ENCODE measurements around the gene RBM8A.
"Not testable (repeated sequence)": the region's sequence is repeated elsewhere in the genome, so short reads cannot be mapped to it uniquely, and the experiment has no call there.

The RBM8A gene

DNA sequence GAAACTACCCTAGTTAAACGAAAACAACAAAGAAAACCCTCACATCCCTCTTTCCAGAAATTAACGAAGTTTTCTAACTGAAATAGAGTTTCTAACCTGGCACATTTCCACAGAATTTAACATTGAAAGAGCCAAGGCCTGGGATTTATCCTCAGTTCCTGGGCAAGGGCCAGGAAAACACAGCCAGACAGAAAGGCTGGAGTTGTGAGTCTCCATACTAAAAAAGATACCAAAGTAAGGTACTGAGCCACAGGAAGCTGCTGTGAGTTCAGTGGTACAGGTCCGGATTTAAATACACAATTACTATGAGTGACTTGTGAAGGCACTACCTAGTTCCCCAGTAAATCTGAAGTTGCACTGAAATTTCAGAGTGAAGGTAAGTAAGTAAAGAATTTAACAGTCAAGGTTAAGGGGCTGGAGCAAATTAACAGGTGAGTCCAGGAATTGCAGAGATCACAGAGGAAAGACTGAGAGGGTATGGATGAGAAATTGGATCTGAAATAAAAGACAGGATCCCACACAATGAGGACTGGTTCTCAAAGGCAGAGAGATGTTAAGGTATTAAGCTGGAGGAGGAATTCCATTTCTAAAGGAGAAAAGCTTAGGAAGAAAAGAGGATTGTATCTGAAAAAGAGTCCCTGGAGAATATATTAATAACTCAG is 29.6 kb upstream of the RBM8A start:
- FAIRE-seq (no peak), DNase-seq (ENCODE audit: insufficient read length, low spot score) (no peak)

DNA sequence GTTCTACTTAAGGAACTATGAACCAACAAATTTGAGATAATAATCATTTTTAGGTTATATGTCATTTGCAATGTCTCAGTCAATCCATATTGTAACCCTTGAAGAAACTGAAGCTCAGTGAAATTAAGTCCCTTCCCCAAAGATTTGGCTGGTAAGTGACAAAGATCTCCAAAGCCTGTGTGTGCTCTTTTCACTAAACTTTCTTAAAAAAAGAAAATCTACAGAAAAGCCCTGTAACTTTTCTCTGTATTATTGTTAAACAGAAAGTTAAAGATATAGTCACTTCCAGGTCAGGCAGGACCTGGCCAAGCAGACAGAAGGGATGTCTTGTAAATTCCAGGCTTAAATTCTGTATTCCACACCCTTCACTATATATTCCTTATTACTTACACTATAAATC is 29.1 kb upstream of the RBM8A start:
- no peak for DNase-seq (ENCODE audit: insufficient read length, low spot score)
- FAIRE-seq: no peak

GRCh38 chr1:145955436-145955835 is 28.2 kb upstream of the RBM8A start:
- DNase-seq (ENCODE audit: insufficient read length, low spot score) (no peak), FAIRE-seq (no peak)

- FAIRE-seq (no peak), DNase-seq (ENCODE audit: insufficient read length, low spot score) (no peak)
These were observed 26.6 kb upstream of the RBM8A start for GRCh38 chr1:145953861-145954260.

DNA sequence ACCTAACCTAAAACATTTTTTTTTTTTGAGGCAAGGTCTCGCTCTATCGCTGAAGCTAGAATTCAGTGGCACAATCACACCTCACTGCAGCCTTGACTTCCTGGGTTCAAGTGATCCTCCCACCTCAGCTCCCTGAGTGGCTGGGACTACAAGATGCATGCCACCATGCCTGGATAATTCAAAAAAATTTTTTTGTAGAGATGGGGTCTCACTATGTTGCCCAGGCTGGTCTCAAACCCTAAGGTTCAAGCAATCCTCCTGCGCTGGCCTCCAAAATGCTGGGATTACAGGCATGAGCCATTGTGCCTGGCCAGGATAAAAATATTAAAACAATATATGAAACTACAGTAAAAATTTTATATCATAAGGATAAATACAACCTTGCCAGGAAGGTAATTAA is 25.6 kb upstream of the RBM8A start:
- no peak for FAIRE-seq
- no peak for DNase-seq (ENCODE audit: insufficient read length, low spot score)

- DNase-seq (ENCODE audit: insufficient read length, low spot score) (no peak), FAIRE-seq (no peak)
These were observed 24.2 kb upstream of the RBM8A start for GRCh38 chr1:145951526-145951925.

GRCh38 chr1:145949219-145949618 is 21.9 kb upstream of the RBM8A start:
- FAIRE-seq (no peak), DNase-seq (ENCODE audit: insufficient read length, low spot score) (no peak)

GRCh38 chr1:145947551-145947950 is 20.3 kb upstream of the RBM8A start:
- DNase-seq (ENCODE audit: insufficient read length, low spot score) (no peak), FAIRE-seq (no peak)

DNA sequence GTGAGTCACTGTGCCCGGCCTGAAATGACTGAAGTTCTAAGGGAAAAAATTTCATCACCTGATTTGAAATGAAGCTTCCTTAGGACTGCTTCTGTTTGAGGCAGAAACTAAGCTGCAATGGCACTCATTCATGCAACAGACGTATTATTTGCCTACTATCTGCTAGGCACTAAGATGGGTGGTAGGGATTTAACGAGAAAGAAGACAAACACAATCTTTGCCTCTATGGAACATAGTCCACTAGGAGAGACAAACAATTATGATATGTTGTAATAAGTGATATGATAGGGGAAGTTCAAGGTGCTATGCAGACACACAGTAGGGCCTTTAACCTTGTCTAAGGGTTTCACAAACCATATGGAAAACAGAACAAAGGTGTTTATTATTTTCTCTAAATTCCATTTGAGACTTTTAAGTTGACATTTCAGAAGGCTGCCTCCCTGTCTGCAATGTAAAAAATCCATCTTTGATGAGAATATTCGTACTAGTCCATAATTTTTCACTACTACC is 19.2 kb upstream of the RBM8A start:
- FAIRE-seq: no peak

DNA sequence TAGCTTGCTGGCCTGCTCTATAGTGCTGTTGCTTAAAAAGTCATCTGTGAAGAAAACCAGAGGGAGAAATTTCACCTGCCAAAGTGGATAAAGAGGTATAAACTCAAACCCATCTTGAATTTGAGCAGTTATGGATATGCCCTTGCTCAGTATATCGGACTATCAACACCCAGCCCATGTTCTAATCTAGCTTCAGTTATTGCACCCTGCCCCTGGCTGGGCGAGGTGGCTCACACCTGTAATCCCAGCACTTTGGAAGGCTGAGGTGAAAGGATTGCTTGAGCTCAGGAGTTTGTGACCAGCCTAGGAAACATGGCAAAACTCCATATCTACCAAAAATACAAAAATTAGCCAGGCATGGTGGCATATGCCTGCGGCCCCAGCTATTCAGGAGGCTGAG is 17.2 kb upstream of the RBM8A start:
- no peak for DNase-seq (ENCODE audit: insufficient read length, low spot score)
- no peak for FAIRE-seq

More for the DNA sequence above, 19.2 kb upstream of the RBM8A start:
- DNase-seq (ENCODE audit: insufficient read length, low spot score): no peak

DNA sequence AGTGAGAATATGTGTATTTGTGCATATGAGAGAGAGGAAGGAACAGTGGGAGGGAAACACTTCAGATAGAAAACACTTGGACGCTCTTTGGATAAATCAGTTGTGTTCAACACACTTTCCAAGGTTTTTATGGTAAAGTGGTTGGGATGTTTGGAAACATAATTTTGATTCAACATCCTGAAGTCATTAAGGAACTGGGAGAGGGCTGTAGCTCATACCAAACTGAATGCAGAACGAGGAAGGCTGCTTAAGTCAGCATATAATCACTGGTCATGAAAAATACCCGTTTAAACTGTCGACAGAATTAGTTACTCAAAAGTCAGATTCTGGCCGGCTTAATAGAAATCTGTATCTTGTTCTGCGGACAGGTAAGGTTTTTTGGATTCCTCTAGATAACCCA is 15.6 kb upstream of the RBM8A start:
- no peak for DNase-seq (ENCODE audit: insufficient read length, low spot score)
- no peak for FAIRE-seq

DNA sequence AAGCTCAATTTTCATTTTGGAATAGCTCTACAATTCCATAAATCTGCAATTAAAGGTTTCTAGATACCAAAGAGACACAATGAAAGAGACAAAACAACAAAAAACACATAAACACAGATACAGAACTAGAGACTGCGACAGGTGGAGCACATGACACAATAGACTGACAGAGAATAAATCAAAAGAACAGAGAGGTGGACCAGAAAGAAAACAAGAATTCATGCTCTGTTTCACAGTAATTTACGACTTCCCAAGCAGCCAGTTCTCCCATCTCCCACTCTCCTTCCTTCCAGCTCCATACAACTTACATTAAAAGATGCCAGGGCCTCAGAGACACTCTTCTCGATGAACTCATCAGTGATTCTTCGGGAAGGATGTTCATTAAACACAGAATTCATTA is 15.1 kb upstream of the RBM8A start:
- DNase-seq (ENCODE audit: insufficient read length, low spot score) (no peak), FAIRE-seq (no peak)

- no peak for FAIRE-seq
These were observed 10.2 kb upstream of the RBM8A start for GRCh38 chr1:145937436-145937835.

GRCh38 chr1:145936247-145936646 is 9.0 kb upstream of the RBM8A start:
- FAIRE-seq (no peak), DNase-seq (ENCODE audit: insufficient read length, low spot score) (no peak)

More at GRCh38 chr1:145937436-145937835, 10.2 kb upstream of the RBM8A start:
- DNase-seq (ENCODE audit: insufficient read length, low spot score): no peak

- DNase-seq (ENCODE audit: insufficient read length, low spot score) (no peak), FAIRE-seq (no peak)
These were observed 8.4 kb upstream of the RBM8A start for GRCh38 chr1:145935708-145936107.

- not testable (repeated sequence) for FAIRE-seq; DNase-seq (ENCODE audit: insufficient read length, low spot score)
These were observed 5.3 kb upstream of the RBM8A start for GRCh38 chr1:145932522-145933009.

GRCh38 chr1:145927916-145928643 is 796 bp upstream of the RBM8A start:
- DNase-seq (ENCODE audit: insufficient read length, low spot score) (no peak), FAIRE-seq (no peak)

- FAIRE-seq: no peak
- DNase-seq (ENCODE audit: insufficient read length, low spot score): no peak
These were observed 610 bp downstream of the RBM8A start for GRCh38 chr1:145926686-145927062.

GRCh38 chr1:145922266-145922665 is 5.0 kb downstream of the RBM8A start:
- no peak for FAIRE-seq
- DNase-seq (ENCODE audit: insufficient read length, low spot score): no peak

DNA sequence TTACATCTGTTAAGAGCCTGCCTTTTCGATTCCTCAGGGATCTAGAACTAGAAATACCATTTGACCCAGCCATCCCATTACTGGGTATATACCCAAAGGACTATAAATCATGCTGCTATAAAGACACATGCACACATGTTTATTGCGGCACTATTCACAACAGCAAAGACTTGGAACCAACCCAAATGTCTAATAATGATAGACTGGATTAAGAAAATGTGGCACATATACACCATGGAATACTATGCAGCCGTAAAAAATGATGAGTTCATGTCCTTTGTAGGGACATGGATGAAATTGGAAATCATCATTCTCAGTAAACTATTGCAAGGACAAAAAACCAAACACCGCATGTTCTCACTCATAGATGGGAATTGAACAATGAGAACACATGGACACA is 7.0 kb downstream of the RBM8A start:
- FAIRE-seq: not testable (repeated sequence)

GRCh38 chr1:145918992-145919939 is 8.0 kb downstream of the RBM8A start:
- DNase-seq (ENCODE audit: insufficient read length, low spot score): peak; percentile 33
- FAIRE-seq: no peak

More for the DNA sequence above, 7.0 kb downstream of the RBM8A start:
- not testable (repeated sequence) for DNase-seq (ENCODE audit: insufficient read length, low spot score)
